Left colon (tissue), 2 donors: ENCODE measurements around the gene RNF225. TPM values are rescaled to one million over a fixed set of nuclear protein-coding genes. Genes with fewer than 3 reads are reported as not detected.
"Not testable (repeated sequence)": the region's sequence is repeated elsewhere in the genome, so short reads cannot be mapped to it uniquely, and the experiment has no call there.

Experiments used
- ATAC-seq: fragments of 200-7000 bp; cut with Tn5 transposase; one replicate; pipeline ENCODE4 v1.9.1; 2020; ENCODE audit warnings: mild to moderate bottlenecking, moderate library complexity
- DNase-seq, 2 donors: peaks; one replicate each; pipeline ENCODE4 v3.0.0-alpha.2; 2020
- intact Hi-C, 2 donors: fragments of 100-400 bp; cut with DNase I in 1 of 2; cut with micrococcal nuclease in 1 of 2; formaldehyde crosslinking; loops; one replicate each; pipeline versions ENCODE4 v1.11.2 to v1.14.0; 2022; cut with DNase I, micrococcal nuclease
- total RNA-seq, 2 donors: library from RNA; stranded (reverse); fragmentation: NEBNext Ultra II Directional; extraction: Animal tissue kit (Norgen Biotek cat#: 25700); gene quantifications; one replicate each; pipeline ENCODE4 v1.2.1, GENCODE V29; 2021
- donor health status: DM: no; HTN: no; CAD: no.
- donor health status: DM: yes; HTN: yes; CAD: no.

Gene RNF225
- total RNA-seq, 2 donors from 2014 or later, result not detected

GRCh38 chr19:58401840-58402421, 6.5 kb downstream of the RNF225 start:
- DNase-seq (no peak), ATAC-seq (peak; percentile 1)
- intact Hi-C loops, result no loop called here

- ATAC-seq, intact Hi-C loops, DNase-seq: not testable (repeated sequence)
These were observed 8.5 kb downstream of the RNF225 start for GRCh38 chr19:58403920-58404478.

- DNase-seq, result no peak
- intact Hi-C loops, result no loop called here
- no peak for ATAC-seq
These were observed 11.6 kb downstream of the RNF225 start for GRCh38 chr19:58406818-58407657.

GRCh38 chr19:58407658-58408151, 12.2 kb downstream of the RNF225 start:
- peak; percentile 16 for ATAC-seq
- intact Hi-C loops, result no loop called here
- no peak for DNase-seq

- DNase-seq, result peak; percentile 95 to 96
- intact Hi-C loops, result no loop called here
- peak; percentile 96 for ATAC-seq
These were observed 12.9 kb downstream of the RNF225 start, which contains the start of gene ZNF584 for GRCh38 chr19:58408152-58409009. ZNF584 (plus strand) TSS chr19:58408649; CDS start chr19:58409148, 499 bp downstream.

- DNase-seq, result peak in 1 of 2 donors; percentile 31
- peak; percentile 32 for ATAC-seq
- intact Hi-C loops, result no loop called here
These were observed 13.7 kb downstream of the RNF225 start for GRCh38 chr19:58409010-58409790.

GRCh38 chr19:58416604-58417003, 21.1 kb downstream of the RNF225 start:
- ATAC-seq, result no peak
- DNase-seq, result no peak
- intact Hi-C loops, result no loop called here

- ATAC-seq, result no peak
- intact Hi-C loops, result no loop called here
These were observed 21.6 kb downstream of the RNF225 start for GRCh38 chr19:58417071-58417470.

GRCh38 chr19:58428617-58429016, 33.2 kb downstream of the RNF225 start:
- DNase-seq (no peak), ATAC-seq (no peak)
- intact Hi-C loops, result no loop called here

More at GRCh38 chr19:58417071-58417470, 21.6 kb downstream of the RNF225 start:
- no peak for DNase-seq

GRCh38 chr19:58429745-58430144, 34.3 kb downstream of the RNF225 start:
- DNase-seq (no peak), ATAC-seq (no peak)
- intact Hi-C loops, result no loop called here

- no peak for ATAC-seq
- intact Hi-C loops, result no loop called here
- no peak for DNase-seq
These were observed 38.8 kb downstream of the RNF225 start for GRCh38 chr19:58434217-58434616.

- intact Hi-C loops, result no loop called here
- ATAC-seq (peak; percentile 98), DNase-seq (peak; percentile 94 to 99)
These were observed 44.4 kb downstream of the RNF225 start, which contains the start of gene ZNF132 for GRCh38 chr19:58439576-58440554. ZNF132 (minus strand) TSS chr19:58440153; CDS start chr19:58439821, 332 bp downstream.

- ATAC-seq (no peak), DNase-seq (no peak)
- intact Hi-C loops, result no loop called here
These were observed 45.1 kb downstream of the RNF225 start for GRCh38 chr19:58440556-58440955.

GRCh38 chr19:58442986-58443385, 47.5 kb downstream of the RNF225 start:
- ATAC-seq, intact Hi-C loops, DNase-seq: not testable (repeated sequence)
